Kidney (tissue), 14 donors: ENCODE measurements around the gene KLHDC2. TPM values are rescaled to one million over a fixed set of nuclear protein-coding genes. Genes with fewer than 3 reads are reported as not detected.
"Not testable (repeated sequence)": the region's sequence is repeated elsewhere in the genome, so short reads cannot be mapped to it uniquely, and the experiment has no call there.

Experiments
- DNase-seq, 5 donors: peaks; one replicate each; pipeline ENCODE4 v3.0.0-alpha.2; 2013 to 2020
- FAIRE-seq: peaks from 2 replicates; lab custom pipeline; 2012; peaks lifted over from hg19 to GRCh38; lab: Jason Lieb, UNC
- H3K27ac ChIP-seq, 2 donors: one replicate each; pipeline ENCODE4 v1.7.0; 2013; ENCODE audit warnings: low read depth in 2 of 2, low read length in 2 of 2, inconsistent platforms in 1 of 2
- H3K27me3 ChIP-seq: one replicate; pipeline ENCODE4 v1.7.1; 2013; ENCODE audit warnings: low read length, inconsistent platforms; ENCODE audit not compliant: control insufficient read depth, insufficient read depth
- H3K36me3 ChIP-seq, 3 donors: one replicate each; pipeline versions ENCODE4 v1.7.0 to v1.7.1; 2013; ENCODE audit warnings: low read length in 3 of 3, control low read depth in 1 of 3, inconsistent platforms in 1 of 3; ENCODE audit not compliant: insufficient read depth in 3 of 3, control insufficient read depth in 2 of 3
- H3K4me1 ChIP-seq, 3 donors: one replicate each; pipeline versions ENCODE4 v1.7.0 to v1.7.1; 2013; ENCODE audit warnings: low read length in 3 of 3, inconsistent platforms in 1 of 3, low read depth in 1 of 3; ENCODE audit not compliant: control insufficient read depth in 2 of 3, insufficient read depth in 2 of 3
- H3K4me3 ChIP-seq, 3 donors: one replicate each; pipeline versions ENCODE4 v1.7.0 to v1.8.1; 2013; ENCODE audit warnings: low read length in 3 of 3, control low read depth in 1 of 3, inconsistent platforms in 1 of 3
- H3K9ac ChIP-seq, 3 donors: one replicate each; pipeline versions ENCODE4 v1.7.0 to v1.7.1; 2013; ENCODE audit warnings: low read length in 3 of 3, control low read depth in 1 of 3, inconsistent platforms in 1 of 3
- H3K9me3 ChIP-seq, 3 donors: one replicate each; pipeline versions ENCODE4 v1.7.0 to v1.7.1; 2013; ENCODE audit warnings: low read length in 3 of 3, control low read depth in 1 of 3, inconsistent platforms in 1 of 3; ENCODE audit not compliant: control insufficient read depth in 2 of 3, insufficient read depth in 1 of 3
- CTCF ChIP-seq: IDR thresholded peaks from 3 replicates; pipeline ENCODE4 v1.5.1; 2012; ENCODE audit warnings: mild to moderate bottlenecking, moderate library complexity, borderline replicate concordance; ENCODE audit not compliant: insufficient read depth; ENCODE audit errors: extremely low read depth
- intact Hi-C: fragments of 100-400 bp; cut with DNase I; formaldehyde crosslinking; loops from one replicate; pipeline ENCODE4 v1.11.1; 2022
- polyA plus RNA-seq: library from polyadenylated mRNA; stranded (reverse); fragments of 350-450 nt; fragmentation: Illumina TruSeq; extraction: RNeasy Lipid Tissue Mini Kit (QIAGEN cat#74804); gene quantifications from one replicate; pipeline ENCODE4 v1.2.3, GENCODE V29; 2014; ENCODE audit warnings: low read depth, low replicate concordance; ENCODE audit not compliant: insufficient read depth
- total RNA-seq: library from RNA; stranded (reverse); fragmentation: NEBNext Ultra II Directional; extraction: Animal tissue kit (Norgen Biotek cat#: 25700); gene quantifications from one replicate; pipeline ENCODE4 v1.2.1, GENCODE V29; 2021
- donor health status: control.
- donor health status: control.
- donor health status: control.
- donor health status: control.
- donor health status: control.
- donor health status: DM: yes; HTN: yes; CAD: no.
- donor health status: Normal renal cell carcinoma (clear cell type).

KLHDC2 gene
- total and polyA plus RNA-seq, 2 donors from 2014 or later: 58.7 to 83.4 TPM

DNA sequence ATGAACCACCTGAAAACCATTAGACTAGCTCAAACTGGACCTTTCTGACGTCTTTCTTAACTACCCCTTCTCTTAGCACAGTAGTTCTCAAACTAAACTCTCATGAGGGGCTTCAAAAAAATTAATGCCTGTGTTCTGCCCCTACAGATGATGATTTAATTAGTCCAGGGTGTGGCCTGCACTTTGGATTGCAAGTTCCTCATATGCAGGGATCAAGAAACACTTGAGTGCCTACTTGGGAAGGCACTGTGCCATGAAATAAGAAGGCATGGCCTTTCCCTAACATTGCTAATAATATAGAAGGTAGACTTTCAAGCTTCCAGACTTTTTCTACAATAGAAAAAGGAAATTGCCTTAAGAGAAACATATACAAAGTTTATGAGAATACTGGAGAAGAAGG, 22.8 kb upstream of the KLHDC2 start:
- Histone ChIP-seq H3K9ac (no peak overlapping the region), H3K27ac (no peak overlapping the region), H3K4me3 (no peak overlapping the region), H3K9me3 (no peaks in the 10 kb centered on the region), H3K27me3 (no peaks in the 10 kb centered on the region), H3K36me3 (peaks cover 0 to 8% (median 5%) of the 10 kb centered on the region in 3 donors), H3K4me1 (no peaks in the 10 kb centered on the region)
- intact Hi-C loops: no loop called here
- TF ChIP-seq CTCF: no peak
- DNase-seq: no peak
- FAIRE-seq: no peak

- H3K36me3 ChIP-seq, DNase-seq, H3K27me3 ChIP-seq, H3K27ac ChIP-seq, FAIRE-seq, H3K9me3 ChIP-seq, intact Hi-C loops, H3K4me3 ChIP-seq, H3K4me1 ChIP-seq, H3K9ac ChIP-seq: not testable (repeated sequence)
These were observed 21.5 kb upstream of the KLHDC2 start for GRCh38 chr14:49746476-49746875.

DNA sequence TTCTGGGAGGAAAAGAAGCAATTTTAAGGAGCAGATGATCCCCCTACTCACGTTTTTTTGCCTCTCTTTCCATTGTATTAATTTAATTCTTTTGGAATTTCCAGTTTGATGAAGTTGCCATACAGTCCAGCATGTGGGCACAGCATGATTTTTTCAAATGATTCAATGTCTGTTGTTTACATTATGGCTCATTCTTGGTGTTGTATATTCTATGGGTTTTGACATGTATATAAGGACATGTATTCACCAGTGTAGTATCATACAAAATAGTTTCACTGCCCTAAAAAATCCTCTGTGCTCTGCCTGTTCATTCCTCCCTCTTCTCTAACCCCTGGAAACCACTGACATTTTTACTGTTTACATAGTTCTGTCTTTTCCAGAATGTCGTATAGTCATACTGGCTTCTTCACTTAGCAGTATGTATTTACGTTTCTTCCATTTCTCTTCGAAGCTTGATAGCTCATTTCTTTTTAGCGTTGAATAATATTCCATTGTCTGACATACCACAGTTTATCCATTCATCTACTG, 13.3 kb upstream of the KLHDC2 start:
- Histone ChIP-seq H3K4me1 (no peaks in the 10 kb centered on the region), H3K36me3 (no peaks in the 10 kb centered on the region), H3K4me3 (no peak overlapping the region), H3K27ac (no peak overlapping the region), H3K27me3 (no peaks in the 10 kb centered on the region), H3K9me3 (no peaks in the 10 kb centered on the region), H3K9ac (no peak overlapping the region)
- intact Hi-C loops: no loop called here
- DNase-seq (no peak), FAIRE-seq (no peak)
- TF ChIP-seq CTCF: no peak

DNA sequence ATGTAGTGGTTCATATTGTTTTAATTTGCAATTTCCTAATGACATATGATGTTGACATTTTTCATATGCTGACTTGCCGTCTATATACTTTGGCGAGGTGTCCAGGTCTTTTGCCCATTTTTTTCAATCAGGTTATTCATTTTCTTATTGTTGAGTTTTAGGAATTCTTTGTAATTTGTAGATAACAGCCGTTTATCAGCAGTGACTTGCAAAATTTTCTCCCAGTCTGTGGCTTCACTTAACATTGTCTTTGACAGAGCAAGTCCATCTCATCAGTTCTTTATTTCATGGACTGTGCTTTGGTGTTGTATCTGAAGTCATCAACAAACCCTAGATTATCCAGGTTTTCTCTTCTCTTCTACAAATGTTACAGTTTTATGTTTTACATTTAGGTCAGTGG, 12.6 kb upstream of the KLHDC2 start:
- FAIRE-seq: no peak
- Histone ChIP-seq H3K9me3 (no peaks in the 10 kb centered on the region), H3K36me3 (no peaks in the 10 kb centered on the region), H3K4me3 (no peak overlapping the region), H3K27me3 (no peaks in the 10 kb centered on the region), H3K27ac (no peak overlapping the region), H3K4me1 (no peaks in the 10 kb centered on the region), H3K9ac (no peak overlapping the region)
- TF ChIP-seq CTCF: no peak
- intact Hi-C loops: no loop called here
- no peak for DNase-seq
